Prostate gland (tissue), 2 donors: Measurements from ENCODE around the gene MT4. TPM values are rescaled to one million over a fixed set of nuclear protein-coding genes. Genes with fewer than 3 reads are reported as not detected.
A peak's percentile ranks its signal among the peaks of the same experiment; 100 is the strongest.

ENCODE experiments used
- DNase-seq: peaks from one replicate; pipeline ENCODE4 v3.0.0-alpha.2; 2019; ENCODE audit warnings: low spot score
- H3K27ac ChIP-seq, 2 donors: fragments of 200-600 bp; sonication (generic); 2 replicates each; pipeline ENCODE4 v1.5.1; 2017 to 2019
- H3K27me3 ChIP-seq: fragments of 200-600 bp; sonication (generic); replicated peaks from 2 replicates; pipeline ENCODE4 v1.5.1; 2019; ENCODE audit not compliant: insufficient read depth
- H3K36me3 ChIP-seq, 2 donors: fragments of 200-600 bp; sonication (generic); 1 replicate in 1 of 2; 2 replicates in 1 of 2; pipeline versions ENCODE4 v1.5.1 to v1.8.1; 2017 to 2019
- H3K4me1 ChIP-seq: fragments of 200-600 bp; sonication (generic); replicated peaks from 2 replicates; pipeline ENCODE4 v1.5.1; 2019
- H3K4me3 ChIP-seq, 2 donors: fragments of 200-600 bp; sonication (generic); 2 replicates each; pipeline ENCODE4 v1.5.1; 2017 to 2019
- H3K9me3 ChIP-seq: fragments of 200-600 bp; sonication (generic); 2 replicates; pipeline ENCODE4 v1.5.1; 2017
- CTCF ChIP-seq, 4 experiments: fragments of 200-600 bp in 2 of 4; fragments of 450-650 bp in 2 of 4; sonication (generic) in 2 of 4; IDR thresholded peaks; 1 replicate in 3 of 4; 2 replicates in 1 of 4; pipeline ENCODE4 v1.5.1; 2016 to 2019; ENCODE audit warnings: antibody characterized with exemption in 4 of 4, mild to moderate bottlenecking in 2 of 4, moderate library complexity in 2 of 4
- POLR2A ChIP-seq: fragments of 450-650 bp; IDR thresholded peaks from one replicate; pipeline ENCODE4 v1.6.1; 2016; ENCODE audit warnings: antibody characterized with exemption, mild to moderate bottlenecking
- POLR2AphosphoS5 ChIP-seq: sonication (generic); formaldehyde crosslinking; IDR thresholded peaks from one replicate; pipeline ENCODE4 v1.6.1; 2017; ENCODE audit warnings: antibody characterized with exemption
- WGBS: methylation state at CpG from one replicate; pipeline ENCODE4 v1.1.5; 2018; 5-methylcytosine and 5-hydroxymethylcytosine counted together
- intact Hi-C: fragments of 100-400 bp; cut with DNase I; formaldehyde crosslinking; loops from one replicate; pipeline ENCODE4 v1.14.2; 2022
- total RNA-seq, 2 donors: library from RNA; depleted of rRNA; stranded (reverse); fragments of >200 nt; gene quantifications; one replicate each; pipeline ENCODE4 v1.1.0, GENCODE V29; 2016

Gene MT4
- total RNA-seq, 2 donors from 2014 or later, result not detected

- peak overlapping the region; percentile 3 to 31 for H3K4me3 ChIP-seq
- H3K36me3 ChIP-seq, result no peaks in the 10 kb centered on the region
- H3K9me3 ChIP-seq, result no peaks in the 10 kb centered on the region
- no peaks in the 10 kb centered on the region for H3K27me3 ChIP-seq
- intact Hi-C loops, result no loop called here
- DNase-seq, result peak; percentile 71
- H3K27ac ChIP-seq, result peak overlapping the region; percentile 29 to 34
- 4% methylated on average over 32 of the region's 41 CpGs for WGBS
- TF ChIP-seq CTCF (IDR thresholded peaks at IDR 0.05) (no peak), POLR2AphosphoS5 (peak; percentile 40), POLR2A (peak; percentile 41)
- no peaks in the 10 kb centered on the region for H3K4me1 ChIP-seq
These were observed 52.6 kb downstream of the MT4 start for GRCh38 chr16:56617212-56618085.

- H3K27ac ChIP-seq, result no peak overlapping the region
- TF ChIP-seq CTCF (IDR thresholded peaks at IDR 0.05), result no peak
- no peak for TF ChIP-seq POLR2AphosphoS5
- no peak for TF ChIP-seq POLR2A
- no peaks in the 10 kb centered on the region for H3K36me3 ChIP-seq
- no peaks in the 10 kb centered on the region for H3K9me3 ChIP-seq
- DNase-seq, result no peak
- H3K4me3 ChIP-seq, result peak overlapping the region in 1 of 2 donors; percentile 31
- 82% methylated on average over 6 of the region's 6 CpGs for WGBS
- H3K27me3 ChIP-seq, result no peaks in the 10 kb centered on the region
- intact Hi-C loops, result no loop called here
- no peaks in the 10 kb centered on the region for H3K4me1 ChIP-seq
These were observed 53.3 kb downstream of the MT4 start for GRCh38 chr16:56618138-56618537.

Other genes starting within 250 kb of the MT4 start
- 100 to 1,000 TPM; 123 to 261 TPM for gene AMFR, start 139.5 kb upstream of the MT4 start, total RNA-seq
- 10 to 100 TPM; 46.4 to 47.2 TPM for gene NUDT21, start 113.7 kb upstream of the MT4 start, total RNA-seq
- gene OGFOD1, start 113.5 kb upstream of the MT4 start, total RNA-seq, result 10 to 100 TPM; 18.5 to 57.2 TPM
- gene BBS2, start 45.0 kb upstream of the MT4 start, total RNA-seq, result 10 to 100 TPM; 68.9 to 70.5 TPM
- 1 to 10 TPM in 1 of 2 donors, not detected in 1; 1.6 TPM for gene MT3, start 24.5 kb downstream of the MT4 start, total RNA-seq
- gene MT2A, start 43.5 kb downstream of the MT4 start, total RNA-seq, result 100 to 1,000 TPM; 134 to 214 TPM
- 100 to 1,000 TPM; 110 to 339 TPM for gene MT1E, start 60.7 kb downstream of the MT4 start, total RNA-seq
- 10 to 100 TPM; 14.8 to 37.4 TPM for gene MT1M, start 67.6 kb downstream of the MT4 start, total RNA-seq
- gene MT1A, start 73.6 kb downstream of the MT4 start, total RNA-seq, result 1 to 10 TPM in 1 of 2 donors, not detected in 1; 6.9 TPM
- not detected for gene MT1B, start 86.8 kb downstream of the MT4 start, total RNA-seq
- gene MT1F, start 92.9 kb downstream of the MT4 start, total RNA-seq, result 10 to 100 TPM; 18.5 to 37.3 TPM
- 100 to 1,000 TPM; 189 to 745 TPM for gene MT1G, start 103.0 kb downstream of the MT4 start, total RNA-seq
- gene MT1H, start 104.7 kb downstream of the MT4 start, total RNA-seq, result 10 to 100 TPM in 1 of 2 donors, not detected in 1; 10.5 TPM
- gene MT1X, start 117.4 kb downstream of the MT4 start, total RNA-seq, result 100 to 1,000 TPM; 268 to 697 TPM
- 10 to 100 TPM; 38.8 to 73.3 TPM for gene NUP93, start 165.1 kb downstream of the MT4 start, total RNA-seq